GM18909 (cell line): Measurements from ENCODE around the gene FBXW10B.
"Not testable (repeated sequence)": the region's sequence is repeated elsewhere in the genome, so short reads cannot be mapped to it uniquely, and the experiment has no call there.

Source experiments
- ATAC-seq: cut with Tn5 transposase; IDR thresholded peaks from one replicate; pipeline ENCODE4 v1.9.1; 2021; ENCODE audit warnings: mild to moderate bottlenecking; ENCODE audit not compliant: unreplicated experiment, poor library complexity

The FBXW10B gene

GRCh38 chr17:15642014-15642413 is 22.5 kb upstream of the FBXW10B start:
- not testable (repeated sequence) for ATAC-seq

- ATAC-seq = not testable (repeated sequence)
These were observed 11.5 kb upstream of the FBXW10B start for GRCh38 chr17:15630930-15631453.

GRCh38 chr17:15629991-15630390 is 10.5 kb upstream of the FBXW10B start:
- ATAC-seq = not testable (repeated sequence)

GRCh38 chr17:15623661-15624209 is 4.2 kb upstream of the FBXW10B start:
- ATAC-seq = not testable (repeated sequence)

- not testable (repeated sequence) for ATAC-seq
These were observed 3.8 kb upstream of the FBXW10B start for GRCh38 chr17:15623255-15623654.

GRCh38 chr17:15622124-15622523 is 2.6 kb upstream of the FBXW10B start:
- ATAC-seq = not testable (repeated sequence)

GRCh38 chr17:15616828-15617227 is 2.7 kb downstream of the FBXW10B start:
- not testable (repeated sequence) for ATAC-seq

GRCh38 chr17:15615850-15616249 is 3.7 kb downstream of the FBXW10B start:
- ATAC-seq = not testable (repeated sequence)

GRCh38 chr17:15613111-15613510 is 6.4 kb downstream of the FBXW10B start:
- not testable (repeated sequence) for ATAC-seq

- not testable (repeated sequence) for ATAC-seq
These were observed 26.5 kb downstream of the FBXW10B start for GRCh38 chr17:15592960-15593359.

- not testable (repeated sequence) for ATAC-seq
These were observed 27.5 kb downstream of the FBXW10B start for GRCh38 chr17:15591986-15592385.

- not testable (repeated sequence) for ATAC-seq
These were observed 28.7 kb downstream of the FBXW10B start for GRCh38 chr17:15590844-15591243.

- ATAC-seq = peak; percentile 68
These were observed 29.7 kb downstream of the FBXW10B start for GRCh38 chr17:15589544-15590536.

- ATAC-seq = not testable (repeated sequence)
These were observed 31.5 kb downstream of the FBXW10B start for GRCh38 chr17:15588017-15588416.

GRCh38 chr17:15583313-15583712 is 36.2 kb downstream of the FBXW10B start:
- ATAC-seq = not testable (repeated sequence)

GRCh38 chr17:15581462-15581861 is 38.0 kb downstream of the FBXW10B start:
- ATAC-seq = not testable (repeated sequence)

GRCh38 chr17:15576848-15577247 is 42.7 kb downstream of the FBXW10B start:
- not testable (repeated sequence) for ATAC-seq

- ATAC-seq = not testable (repeated sequence)
These were observed 44.8 kb downstream of the FBXW10B start for GRCh38 chr17:15574660-15575059.

GRCh38 chr17:15573870-15574269 is 45.6 kb downstream of the FBXW10B start:
- ATAC-seq = not testable (repeated sequence)
